ENCODE measurements around the gene GPR160. TPM values are rescaled to one million over a fixed set of nuclear protein-coding genes. Genes with fewer than 3 reads are reported as not detected.

Gene GPR160
- total RNA-seq, 6 donors from 2014 or later: 11.5 to 49.7 (median 34.1) TPM

GRCh38 chr3:170090601-170090981, 52.8 kb downstream of the GPR160 start:
- no peak overlapping the region for H3K4me3 ChIP-seq
- no peaks in the 10 kb centered on the region for H3K27me3 ChIP-seq
- H3K4me1 ChIP-seq: no peaks in the 10 kb centered on the region
- H3K36me3 ChIP-seq: peaks cover 0 to 67% (median 10%) of the 10 kb centered on the region in 4 donors
- no peak overlapping the region for H3K27ac ChIP-seq
- ATAC-seq (ENCODE audit: low FRiP score in 2 of 2): no peak
- TF ChIP-seq EP300 (IDR thresholded peaks at IDR 0.05): no peak
- TF ChIP-seq CTCF (IDR thresholded peaks at IDR 0.05): no peak
- TF ChIP-seq POLR2AphosphoS5 (IDR thresholded peaks at IDR 0.05): no peak
- TF ChIP-seq POLR2A (IDR thresholded peaks at IDR 0.05): no peak
- DNase-seq: no peak
- no peaks in the 10 kb centered on the region for H3K9me3 ChIP-seq

GRCh38 chr3:170092907-170093306, 55.1 kb downstream of the GPR160 start:
- no peak for TF ChIP-seq POLR2AphosphoS5 (IDR thresholded peaks at IDR 0.05)
- no peak for TF ChIP-seq CTCF (IDR thresholded peaks at IDR 0.05)
- no peak for TF ChIP-seq POLR2A (IDR thresholded peaks at IDR 0.05)
- no peak for TF ChIP-seq EP300 (IDR thresholded peaks at IDR 0.05)
- WGBS, 2 donors: 96 to 98% methylated on average over 3 of the region's 3 CpGs
- peaks cover 5 to 71% (median 18%) of the 10 kb centered on the region in 4 donors for H3K36me3 ChIP-seq

GRCh38 chr3:170095771-170096170, 58.0 kb downstream of the GPR160 start:
- H3K4me1 ChIP-seq: no peaks in the 10 kb centered on the region
- H3K36me3 ChIP-seq: peaks cover 9 to 82% (median 29%) of the 10 kb centered on the region in 4 donors
- no peaks in the 10 kb centered on the region for H3K27me3 ChIP-seq
- H3K27ac ChIP-seq: no peak overlapping the region
- 71 to 77% methylated on average over 4 of the region's 4 CpGs for WGBS, 2 donors
- DNase-seq (no peak), ATAC-seq (ENCODE audit: low FRiP score in 2 of 2) (no peak)
- no peak overlapping the region for H3K4me3 ChIP-seq
- TF ChIP-seq CTCF (IDR thresholded peaks at IDR 0.05) (no peak), POLR2AphosphoS5 (IDR thresholded peaks at IDR 0.05) (no peak), POLR2A (IDR thresholded peaks at IDR 0.05) (no peak), EP300 (IDR thresholded peaks at IDR 0.05) (no peak)
- no peaks in the 10 kb centered on the region for H3K9me3 ChIP-seq

More at GRCh38 chr3:170092907-170093306, 55.1 kb downstream of the GPR160 start:
- H3K27me3 ChIP-seq: no peaks in the 10 kb centered on the region
- H3K9me3 ChIP-seq: no peaks in the 10 kb centered on the region
- H3K4me3 ChIP-seq: no peak overlapping the region
- DNase-seq (no peak), ATAC-seq (ENCODE audit: low FRiP score in 2 of 2) (no peak)
- no peaks in the 10 kb centered on the region for H3K4me1 ChIP-seq
- no peak overlapping the region for H3K27ac ChIP-seq

- Histone ChIP-seq H3K4me1 (no peaks in the 10 kb centered on the region), H3K4me3 (no peak overlapping the region), H3K27me3 (no peaks in the 10 kb centered on the region), H3K9me3 (no peaks in the 10 kb centered on the region), H3K36me3 (peaks cover 14 to 88% (median 29%) of the 10 kb centered on the region in 4 donors), H3K27ac (no peak overlapping the region)
- 89 to 90% methylated on average over 3 of the region's 3 CpGs for WGBS, 2 donors
- ATAC-seq (ENCODE audit: low FRiP score in 2 of 2): no peak
- TF ChIP-seq POLR2A (IDR thresholded peaks at IDR 0.05) (no peak), POLR2AphosphoS5 (IDR thresholded peaks at IDR 0.05) (no peak), CTCF (IDR thresholded peaks at IDR 0.05) (no peak), EP300 (IDR thresholded peaks at IDR 0.05) (no peak)
- no peak for DNase-seq
These were observed 58.5 kb downstream of the GPR160 start for GRCh38 chr3:170096342-170096741.

GRCh38 chr3:170098753-170099152, 61.0 kb downstream of the GPR160 start:
- TF ChIP-seq CTCF (IDR thresholded peaks at IDR 0.05): no peak
- Histone ChIP-seq H3K27ac (no peak overlapping the region), H3K36me3 (peaks cover 24 to 96% (median 42%) of the 10 kb centered on the region in 4 donors), H3K27me3 (no peaks in the 10 kb centered on the region), H3K9me3 (no peaks in the 10 kb centered on the region), H3K4me1 (no peaks in the 10 kb centered on the region), H3K4me3 (no peak overlapping the region)
- no peak for ATAC-seq (ENCODE audit: low FRiP score in 2 of 2)
- 83 to 85% methylated on average over 1 of the region's 1 CpG for WGBS, 2 donors
- no peak for DNase-seq
